Tongue (tissue), 2 donors: ENCODE data around the gene SCN8A. TPM values are rescaled to one million over a fixed set of nuclear protein-coding genes. Genes with fewer than 3 reads are reported as not detected.

ENCODE experiments used
- DNase-seq: peaks from one replicate; pipeline ENCODE4 v3.0.0-alpha.2; 2015
- total RNA-seq: library from RNA; depleted of rRNA; stranded (reverse); fragments of >200 nt; gene quantifications from one replicate; pipeline ENCODE4 v1.2.3, GENCODE V29; 2014

The SCN8A gene
- total RNA-seq, 1 donor from 2014 or later = 2.1 TPM

GRCh38 chr12:51721282-51721940, 130.4 kb downstream of the SCN8A start:
- DNase-seq = peak; percentile 56

- DNase-seq = no peak
These were observed 131.4 kb downstream of the SCN8A start for GRCh38 chr12:51722431-51722830.

GRCh38 chr12:51726161-51726560, 135.1 kb downstream of the SCN8A start:
- no peak for DNase-seq

GRCh38 chr12:51726931-51727330, 135.9 kb downstream of the SCN8A start:
- DNase-seq = no peak

- no peak for DNase-seq
These were observed 138.3 kb downstream of the SCN8A start for GRCh38 chr12:51729331-51729730.

GRCh38 chr12:51730745-51731144, 139.7 kb downstream of the SCN8A start:
- no peak for DNase-seq

- no peak for DNase-seq
These were observed 149.5 kb downstream of the SCN8A start for GRCh38 chr12:51740536-51740935.

- DNase-seq = no peak
These were observed 153.2 kb downstream of the SCN8A start for GRCh38 chr12:51744235-51744634.

- no peak for DNase-seq
These were observed 153.9 kb downstream of the SCN8A start for GRCh38 chr12:51744957-51745356.

GRCh38 chr12:51746416-51746815, 155.4 kb downstream of the SCN8A start:
- DNase-seq = no peak

- DNase-seq = no peak
These were observed 157.2 kb downstream of the SCN8A start for GRCh38 chr12:51748235-51748634.

GRCh38 chr12:51749206-51749985, 158.4 kb downstream of the SCN8A start:
- no peak for DNase-seq

GRCh38 chr12:51749986-51750317, 158.9 kb downstream of the SCN8A start:
- DNase-seq = no peak

GRCh38 chr12:51751661-51752060, 160.6 kb downstream of the SCN8A start:
- peak; percentile 92 for DNase-seq

- peak; percentile 81 for DNase-seq
These were observed 161.3 kb downstream of the SCN8A start for GRCh38 chr12:51752234-51752889.

- no peak for DNase-seq
These were observed 163.1 kb downstream of the SCN8A start for GRCh38 chr12:51753980-51754675.

GRCh38 chr12:51755251-51755650, 164.2 kb downstream of the SCN8A start:
- no peak for DNase-seq

GRCh38 chr12:51759175-51759574, 168.1 kb downstream of the SCN8A start:
- DNase-seq = no peak

- DNase-seq = no peak
These were observed 168.7 kb downstream of the SCN8A start for GRCh38 chr12:51759695-51760094.

- DNase-seq = no peak
These were observed 169.2 kb downstream of the SCN8A start for GRCh38 chr12:51760231-51760630.

- no peak for DNase-seq
These were observed 172.7 kb downstream of the SCN8A start for GRCh38 chr12:51763743-51764142.

GRCh38 chr12:51766067-51766676, 175.1 kb downstream of the SCN8A start:
- DNase-seq = no peak
